Hepatocyte (in vitro differentiated cells): ENCODE results near the gene CMSS1.

Experiments
- CTCF ChIP-seq: fragments of 200-600 bp; sonication (generic); IDR thresholded peaks from 2 replicates; pipeline ENCODE4 v1.5.1; 2016; ENCODE audit warnings: antibody characterized with exemption, mild to moderate bottlenecking; ENCODE audit not compliant: poor library complexity
- EZH2 ChIP-seq: fragments of 200-600 bp; sonication (generic); IDR thresholded peaks from 2 replicates; pipeline ENCODE4 v1.6.1; 2016; ENCODE audit warnings: antibody characterized with exemption, mild to moderate bottlenecking, borderline replicate concordance

GRCh38 chr3:100164743-100165142, 347.1 kb downstream of the CMSS1 start:
- no peak for TF ChIP-seq CTCF
- TF ChIP-seq EZH2: no peak
